Raji (cell line): Measurements from ENCODE around the gene ACOT8.

ENCODE experiments used
- POLR2A ChIP-seq: IDR thresholded peaks from 2 replicates; pipeline ENCODE4 v1.6.1; 2011; ENCODE audit warnings: low read depth, low read length, control low read depth; ENCODE audit not compliant: insufficient read depth

Gene ACOT8

DNA sequence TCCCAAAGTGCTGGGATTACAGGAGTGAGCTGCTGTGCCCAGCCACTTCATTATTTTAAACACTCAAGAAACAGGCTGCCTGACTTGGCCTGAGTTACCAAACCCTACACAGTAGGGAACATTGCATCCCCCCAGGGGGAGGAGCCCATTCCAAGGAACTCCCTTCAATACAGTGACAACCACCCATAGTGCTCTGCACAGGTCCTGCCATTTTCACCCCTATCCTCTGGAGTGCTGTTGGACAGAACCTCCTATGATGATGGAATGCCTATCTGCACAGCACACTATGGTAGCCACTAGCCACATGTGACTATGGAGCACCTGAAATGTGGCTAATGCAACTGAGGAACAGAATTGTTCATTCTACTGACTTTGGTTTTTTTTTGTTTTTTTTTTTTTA lies 11.7 kb downstream of the ACOT8 start:
- no peak for TF ChIP-seq POLR2A

DNA sequence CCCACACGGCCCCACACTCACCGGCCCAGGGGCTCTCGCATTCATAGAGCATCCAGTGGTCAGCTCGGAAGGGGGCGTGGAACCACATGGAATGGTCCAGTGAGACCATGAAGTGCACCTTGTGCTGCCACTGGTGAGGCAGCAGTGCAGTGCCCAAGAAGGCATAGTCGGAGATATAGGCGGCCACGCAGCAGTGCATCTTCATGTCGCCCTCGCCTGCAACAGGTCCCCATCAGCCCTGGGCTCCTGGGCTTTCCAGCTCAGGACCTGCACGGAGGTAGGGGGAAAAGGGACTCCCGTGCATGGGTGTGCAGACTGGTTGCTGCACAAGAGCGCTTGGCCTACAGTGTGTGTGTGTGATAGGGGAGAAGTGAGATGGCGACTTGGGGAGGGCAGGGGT lies 13.7 kb downstream of the ACOT8 start:
- no peak for TF ChIP-seq POLR2A

DNA sequence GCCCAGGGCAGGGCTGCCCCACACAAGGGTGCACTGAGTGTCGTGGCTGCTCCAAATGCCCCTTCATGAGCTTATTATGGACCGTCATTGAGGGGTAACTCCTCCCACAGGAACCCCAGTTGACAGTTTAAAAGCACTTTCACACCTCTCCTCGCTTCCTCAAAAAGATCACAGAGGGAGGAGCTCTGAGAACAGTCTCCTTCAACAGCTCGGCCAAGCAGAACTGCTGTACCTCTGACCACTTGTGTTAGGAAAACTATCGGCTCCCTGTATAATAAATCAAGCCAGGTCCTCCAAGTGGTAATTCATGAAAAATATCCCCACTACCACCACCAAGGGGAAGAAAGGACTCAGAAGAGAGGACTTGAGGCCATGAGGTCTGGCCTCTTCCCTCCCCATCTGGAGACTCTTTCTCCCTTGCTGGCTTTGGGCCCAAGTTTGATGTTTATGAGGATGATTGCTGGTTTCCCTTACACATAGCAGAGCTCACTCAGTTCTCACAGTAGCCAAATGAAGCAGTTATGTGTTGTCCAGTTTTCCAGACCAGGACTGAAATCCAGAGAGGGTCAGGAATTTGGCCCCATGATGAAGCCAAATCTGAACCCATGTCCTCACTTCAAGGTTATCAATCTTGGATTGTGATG lies 14.9 kb downstream of the ACOT8 start:
- no peak for TF ChIP-seq POLR2A

DNA sequence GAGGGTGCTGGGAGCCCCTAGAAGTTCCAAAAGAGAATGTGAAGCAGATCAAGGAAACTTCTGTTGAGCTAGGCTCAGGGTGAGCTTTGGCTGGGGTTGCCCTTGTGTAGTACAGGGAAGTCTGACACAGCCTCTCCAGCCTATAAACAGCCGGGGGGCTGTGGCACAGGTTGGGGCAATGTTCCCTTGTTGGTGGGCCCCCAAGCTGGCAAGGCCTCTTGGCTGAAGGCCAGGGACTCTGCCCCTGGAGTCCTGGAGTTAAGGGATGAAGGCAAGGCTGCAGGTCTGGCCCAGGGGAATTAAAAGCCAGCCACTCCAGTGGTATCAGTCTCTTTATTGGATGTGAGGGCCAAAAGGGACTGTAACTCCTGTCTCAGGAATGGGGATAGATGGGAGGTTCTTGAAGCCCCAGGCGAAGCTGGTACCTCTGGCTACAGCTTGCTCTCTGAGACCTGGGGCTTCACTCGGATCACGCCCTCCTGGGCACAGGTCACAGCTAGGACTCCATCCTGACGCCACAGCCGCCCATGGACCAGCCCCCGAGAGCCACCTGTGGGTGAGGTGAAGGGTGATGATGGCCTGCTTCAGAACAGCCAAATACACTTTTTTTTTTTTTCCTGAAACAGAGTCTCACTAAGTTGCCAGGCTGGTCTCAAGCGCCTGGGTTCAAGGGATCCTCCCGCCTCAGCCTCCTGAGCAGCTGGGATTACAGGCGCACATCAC lies 15.6 kb downstream of the ACOT8 start:
- no peak for TF ChIP-seq POLR2A

DNA sequence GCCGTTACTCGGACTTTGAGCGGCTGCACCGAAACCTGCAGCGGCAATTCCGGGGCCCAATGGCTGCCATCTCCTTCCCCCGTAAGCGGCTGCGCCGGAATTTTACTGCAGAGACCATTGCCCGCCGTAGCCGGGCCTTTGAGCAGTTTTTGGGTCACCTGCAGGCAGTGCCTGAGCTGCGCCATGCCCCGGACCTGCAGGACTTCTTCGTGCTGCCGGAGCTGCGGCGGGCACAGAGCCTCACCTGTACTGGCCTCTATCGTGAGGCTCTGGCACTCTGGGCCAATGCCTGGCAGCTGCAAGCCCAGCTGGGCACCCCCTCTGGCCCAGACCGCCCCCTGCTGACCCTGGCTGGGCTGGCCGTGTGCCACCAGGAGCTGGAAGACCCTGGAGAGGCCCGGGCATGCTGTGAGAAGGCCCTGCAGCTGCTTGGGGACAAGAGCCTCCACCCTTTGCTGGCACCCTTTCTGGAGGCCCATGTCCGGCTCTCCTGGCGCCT lies 16.4 kb downstream of the ACOT8 start:
- no peak for TF ChIP-seq POLR2A

DNA sequence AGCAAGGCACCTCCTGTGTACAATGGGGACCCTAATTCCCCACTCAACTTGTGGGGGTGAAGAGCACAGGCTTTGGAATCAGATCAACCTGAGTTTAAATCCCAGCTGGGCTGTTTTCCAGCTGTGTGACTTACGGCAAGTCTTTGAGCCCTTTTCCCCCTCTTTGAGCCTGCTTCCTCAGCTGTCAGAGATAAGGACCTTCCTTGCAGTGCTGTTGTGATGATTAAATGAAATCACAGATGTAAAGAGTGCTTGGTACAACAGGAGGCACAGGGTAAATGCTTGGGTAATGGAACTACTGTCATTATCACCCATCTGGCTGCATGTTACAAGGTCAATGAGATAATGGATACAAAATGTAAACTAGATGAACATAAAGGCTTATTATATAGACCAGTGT lies 20.4 kb downstream of the ACOT8 start:
- TF ChIP-seq POLR2A, result no peak

DNA sequence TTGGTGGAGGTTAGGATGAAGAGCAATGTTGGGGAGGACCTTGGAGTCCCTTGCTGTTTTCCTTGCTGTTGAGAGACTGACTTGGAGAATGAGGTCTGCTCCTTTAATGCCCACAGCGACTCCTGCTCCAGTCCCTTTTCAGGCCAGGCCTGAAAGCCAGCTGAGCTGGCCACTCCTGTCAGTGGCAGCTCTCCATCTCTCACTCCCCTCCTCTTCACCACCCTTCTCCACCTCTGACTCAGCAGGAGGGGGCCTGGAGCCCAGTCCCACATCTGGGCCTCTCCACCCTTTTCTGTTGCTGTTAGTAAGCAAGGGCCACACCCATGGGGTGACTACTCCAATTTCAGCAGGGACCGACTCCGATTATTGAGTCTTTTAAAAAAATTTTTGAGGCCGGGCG lies 21.4 kb downstream of the ACOT8 start:
- TF ChIP-seq POLR2A, result no peak

DNA sequence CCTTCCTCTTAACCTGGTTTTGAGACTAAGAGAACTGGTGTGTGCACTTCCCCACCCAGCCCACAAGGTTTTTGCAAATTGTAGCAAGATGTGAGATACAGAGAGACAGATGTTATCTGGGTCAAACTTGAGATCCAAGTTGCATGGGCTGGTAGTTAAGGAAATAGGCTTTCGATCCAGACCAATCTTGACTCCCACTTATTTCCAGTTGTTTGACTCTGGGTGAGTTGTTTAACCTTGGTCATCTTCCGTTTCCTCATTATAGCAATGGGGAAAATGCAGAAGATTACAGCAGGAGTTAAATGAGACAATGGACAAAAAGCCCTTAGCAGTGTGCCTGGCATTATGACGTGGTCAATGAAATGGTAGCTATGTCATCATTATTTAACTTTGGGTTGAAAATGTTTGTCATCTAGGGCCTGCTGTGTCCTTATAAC lies 21.8 kb downstream of the ACOT8 start:
- no peak for TF ChIP-seq POLR2A

DNA sequence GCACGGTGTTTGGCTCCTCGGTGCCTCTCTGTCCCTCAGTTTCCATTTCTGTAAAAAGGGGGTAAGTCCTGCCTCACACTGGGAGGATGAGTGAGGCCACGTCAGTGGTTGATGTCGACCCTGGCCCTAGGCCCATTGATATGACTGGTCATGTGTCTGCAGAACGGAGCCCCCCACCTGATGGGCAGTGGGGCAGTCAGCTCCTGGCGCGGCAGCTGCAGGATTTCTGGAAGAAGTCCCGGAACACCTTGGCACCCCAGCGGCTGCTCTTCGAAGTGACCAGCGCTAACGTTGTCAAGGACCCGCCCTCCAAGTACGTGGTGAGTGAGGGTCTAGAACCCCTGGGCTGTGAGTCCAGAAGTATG lies 22.4 kb downstream of the ACOT8 start:
- no peak for TF ChIP-seq POLR2A

DNA sequence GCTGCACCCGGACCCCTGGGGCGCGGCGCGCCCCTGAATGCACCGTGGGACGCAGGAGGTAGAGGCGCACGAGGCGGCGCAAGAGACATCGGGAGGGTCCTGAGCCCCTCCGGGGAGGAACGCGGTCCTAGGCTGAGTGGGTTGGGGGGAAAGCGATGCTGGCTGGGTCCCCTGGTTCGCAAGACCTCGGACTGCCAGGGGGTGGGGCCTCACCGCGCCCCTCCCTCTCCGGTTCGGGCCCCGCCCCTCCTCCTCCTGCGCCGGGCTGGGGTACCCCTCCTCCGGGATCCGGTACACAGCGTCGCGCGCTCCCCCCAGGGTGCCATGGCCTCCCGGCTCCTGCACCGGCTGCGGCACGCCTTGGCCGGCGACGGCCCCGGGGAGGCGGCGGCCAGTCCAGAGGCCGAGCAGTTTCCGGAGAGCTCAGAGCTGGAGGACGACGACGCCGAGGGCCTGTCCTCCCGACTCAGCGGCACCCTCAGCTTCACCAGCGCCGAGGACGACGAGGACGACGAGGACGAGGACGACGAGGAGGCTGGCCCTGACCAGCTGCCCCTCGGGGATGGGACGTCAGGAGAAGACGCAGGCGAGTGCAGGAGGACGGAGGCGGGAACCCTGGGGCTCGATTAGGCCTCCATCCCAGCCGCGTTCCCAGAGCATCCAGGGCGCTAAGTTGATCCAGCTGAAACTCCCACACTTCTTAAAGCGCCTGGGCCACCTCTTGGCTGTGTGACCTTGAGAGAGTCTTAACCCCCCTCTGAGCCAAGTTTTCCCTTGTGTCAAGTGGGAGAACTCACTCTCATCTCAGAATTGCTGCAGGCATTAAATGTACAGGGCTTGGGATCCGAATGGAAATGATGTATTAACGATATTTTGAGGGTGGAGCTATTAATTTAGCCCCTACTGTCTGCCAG lies 23.1 kb downstream of the ACOT8 start:
- no peak for TF ChIP-seq POLR2A

DNA sequence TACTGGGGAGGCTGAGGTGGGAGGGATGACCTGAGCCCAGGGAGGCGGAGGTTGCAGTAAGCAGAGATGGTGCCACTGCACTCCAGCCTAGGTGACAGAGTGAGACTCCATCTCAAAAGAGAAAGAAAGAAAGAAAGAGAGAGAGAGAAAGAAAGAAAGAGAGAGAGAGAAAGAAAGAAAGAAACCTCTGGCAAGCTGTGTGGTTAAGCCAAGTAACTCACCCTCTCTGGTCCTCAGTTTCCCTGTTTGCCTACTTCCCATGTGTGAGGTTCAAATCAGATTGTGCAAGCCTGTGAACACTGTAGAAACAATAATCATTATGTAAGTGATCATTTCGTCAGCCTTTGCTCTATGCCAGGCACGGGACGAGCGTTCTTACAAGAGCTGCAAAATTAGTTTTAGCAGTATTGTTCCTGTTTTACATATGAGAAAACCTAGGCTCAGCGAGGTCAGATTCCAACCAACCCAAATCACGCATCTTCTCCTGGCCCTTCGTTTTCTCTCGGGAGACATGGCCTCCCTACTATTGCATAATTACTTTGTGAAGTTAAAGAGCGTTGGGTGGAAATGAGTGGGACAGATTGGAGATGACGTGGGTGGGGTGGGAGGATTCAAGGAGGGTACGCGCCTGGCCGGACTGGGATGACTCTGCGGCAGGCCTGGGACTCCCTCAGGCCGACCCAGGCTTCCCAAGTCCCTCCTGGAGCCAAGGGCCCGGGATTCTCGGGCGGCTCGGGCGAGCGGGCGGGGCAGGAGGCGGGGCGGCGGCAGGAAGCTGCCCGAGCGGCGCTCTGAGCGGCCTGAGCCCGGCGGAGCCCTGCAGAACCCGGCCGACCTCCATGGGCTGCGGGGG lies 23.9 kb downstream of the ACOT8 start, which contains the start of gene SNX21:
TSS of gene SNX21 (plus strand) at position 770 of the 853 bp plus-strand sequence. CDS start 121 bp downstream, outside the sequence.
- TF ChIP-seq POLR2A, result no peak

DNA sequence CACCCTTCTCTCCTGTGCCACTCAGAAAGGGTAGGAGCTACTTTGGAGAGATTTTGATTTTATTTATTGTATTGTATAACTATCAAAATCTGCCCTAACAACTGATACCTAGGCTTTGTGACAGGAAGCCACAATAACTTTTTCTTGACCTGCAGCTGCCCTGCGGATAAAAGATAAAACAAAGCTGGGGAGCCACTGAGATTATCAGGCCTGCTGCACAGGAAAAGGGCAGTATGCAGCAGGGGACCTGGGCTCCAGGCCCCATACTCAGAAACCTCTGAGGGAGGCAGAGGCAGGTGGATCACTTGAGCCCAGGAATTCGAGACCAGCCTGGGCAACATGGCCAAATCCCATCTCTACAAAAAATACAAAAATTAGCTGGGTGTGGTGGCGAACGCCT lies 24.6 kb downstream of the ACOT8 start:
- TF ChIP-seq POLR2A, result no peak

DNA sequence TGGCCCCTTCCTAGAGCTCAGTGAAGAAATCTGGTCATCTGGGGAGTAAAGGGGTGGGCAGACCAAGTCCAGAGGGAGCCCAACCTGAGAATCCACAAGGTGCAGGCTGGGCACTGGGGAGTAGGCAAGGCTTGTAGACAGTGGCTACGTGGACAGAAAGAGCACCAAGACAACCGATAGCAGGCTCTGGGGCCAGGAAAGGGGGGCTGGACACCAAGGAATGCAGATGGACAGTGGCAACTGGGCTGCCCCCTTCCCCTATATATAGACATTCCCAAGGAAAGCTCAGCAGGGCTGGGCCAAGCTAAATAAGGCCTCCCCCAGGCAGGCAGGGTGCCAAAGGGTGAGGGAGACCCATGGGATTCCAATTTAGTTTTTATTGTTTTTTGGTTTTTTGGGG lies 28.6 kb downstream of the ACOT8 start:
- TF ChIP-seq POLR2A, result no peak

DNA sequence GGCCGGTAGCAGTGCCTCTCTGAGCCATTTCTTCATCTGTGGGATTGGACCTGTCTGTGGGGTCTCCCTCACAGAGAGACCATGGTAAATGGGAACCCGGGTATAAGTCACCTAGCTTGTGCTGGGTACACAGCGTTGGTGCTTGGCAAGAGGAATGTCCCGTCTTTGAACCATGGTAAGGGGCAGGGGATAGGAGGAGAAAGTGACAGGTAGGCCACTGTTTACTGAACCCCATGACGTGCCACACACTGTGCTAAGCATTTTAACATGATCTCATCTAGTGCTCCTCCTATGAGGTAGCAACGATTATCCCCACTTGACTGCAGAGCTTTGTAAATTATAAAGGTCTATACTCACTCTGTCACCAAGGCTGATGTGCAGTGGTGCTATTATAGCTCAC lies 29.5 kb downstream of the ACOT8 start:
- TF ChIP-seq POLR2A, result no peak
